Prostate gland (tissue), 2 donors: ENCODE measurements around the gene EHMT1. TPM values are rescaled to one million over a fixed set of nuclear protein-coding genes. Genes with fewer than 3 reads are reported as not detected.
A peak's percentile ranks its signal among the peaks of the same experiment; 100 is the strongest.

Experiments used
- DNase-seq: peaks from one replicate; pipeline ENCODE4 v3.0.0-alpha.2; 2019; ENCODE audit warnings: low spot score
- H3K27ac ChIP-seq, 2 donors: fragments of 200-600 bp; sonication (generic); 2 replicates each; pipeline ENCODE4 v1.5.1; 2017 to 2019
- H3K27me3 ChIP-seq: fragments of 200-600 bp; sonication (generic); replicated peaks from 2 replicates; pipeline ENCODE4 v1.5.1; 2019; ENCODE audit not compliant: insufficient read depth
- H3K36me3 ChIP-seq, 2 donors: fragments of 200-600 bp; sonication (generic); 1 replicate in 1 of 2; 2 replicates in 1 of 2; pipeline versions ENCODE4 v1.5.1 to v1.8.1; 2017 to 2019
- H3K4me1 ChIP-seq: fragments of 200-600 bp; sonication (generic); replicated peaks from 2 replicates; pipeline ENCODE4 v1.5.1; 2019
- H3K4me3 ChIP-seq, 2 donors: fragments of 200-600 bp; sonication (generic); 2 replicates each; pipeline ENCODE4 v1.5.1; 2017 to 2019
- H3K9me3 ChIP-seq: fragments of 200-600 bp; sonication (generic); 2 replicates; pipeline ENCODE4 v1.5.1; 2017
- CTCF ChIP-seq, 4 experiments: fragments of 200-600 bp in 2 of 4; fragments of 450-650 bp in 2 of 4; sonication (generic) in 2 of 4; IDR thresholded peaks; 1 replicate in 3 of 4; 2 replicates in 1 of 4; pipeline ENCODE4 v1.5.1; 2016 to 2019; ENCODE audit warnings: antibody characterized with exemption in 4 of 4, mild to moderate bottlenecking in 2 of 4, moderate library complexity in 2 of 4
- POLR2A ChIP-seq: fragments of 450-650 bp; IDR thresholded peaks from one replicate; pipeline ENCODE4 v1.6.1; 2016; ENCODE audit warnings: antibody characterized with exemption, mild to moderate bottlenecking
- POLR2AphosphoS5 ChIP-seq: sonication (generic); formaldehyde crosslinking; IDR thresholded peaks from one replicate; pipeline ENCODE4 v1.6.1; 2017; ENCODE audit warnings: antibody characterized with exemption
- WGBS: methylation state at CpG from one replicate; pipeline ENCODE4 v1.1.5; 2018; 5-methylcytosine and 5-hydroxymethylcytosine counted together
- intact Hi-C: fragments of 100-400 bp; cut with DNase I; formaldehyde crosslinking; loops from one replicate; pipeline ENCODE4 v1.14.2; 2022
- total RNA-seq, 2 donors: library from RNA; depleted of rRNA; stranded (reverse); fragments of >200 nt; gene quantifications; one replicate each; pipeline ENCODE4 v1.1.0, GENCODE V29; 2016

EHMT1 gene
- total RNA-seq, 2 donors from 2014 or later = 81.3 to 149 TPM

- 6% methylated on average over 49 of the region's 49 CpGs for whole genome bisulfite sequencing
- Histone ChIP-seq H3K9me3 (no peaks in the 10 kb centered on the region), H3K4me3 (peak overlapping the region; percentile 50 to 91), H3K27me3 (no peaks in the 10 kb centered on the region), H3K27ac (peak overlapping the region; percentile 76 to 92), H3K4me1 (peaks cover 10% of the 10 kb centered on the region), H3K36me3 (no peaks in the 10 kb centered on the region)
- intact Hi-C loops = no loop called here
- TF ChIP-seq CTCF (IDR thresholded peaks at IDR 0.05) (no peak), POLR2A (no peak), POLR2AphosphoS5 (no peak)
- DNase-seq = no peak
Observed at GRCh38 chr9:137604345-137605086, 14.3 kb upstream of the EHMT1 start.

- H3K4me1 ChIP-seq = peaks cover 10% of the 10 kb centered on the region
- intact Hi-C loops = no loop called here
Observed at GRCh38 chr9:137605121-137606004, 13.4 kb upstream of the EHMT1 start, which contains the start of gene ARRDC1. ARRDC1 (plus strand) TSS chr9:137605686; CDS start chr9:137605718, 32 bp downstream.

GRCh38 chr9:137606005-137606621, 12.7 kb upstream of the EHMT1 start:
- H3K9me3 ChIP-seq = no peaks in the 10 kb centered on the region
- H3K27ac ChIP-seq = peak overlapping the region; percentile 84 to 92
- no peaks in the 10 kb centered on the region for H3K27me3 ChIP-seq
- no peaks in the 10 kb centered on the region for H3K36me3 ChIP-seq
- peak overlapping the region; percentile 76 to 91 for H3K4me3 ChIP-seq
- TF ChIP-seq POLR2A = no peak
- TF ChIP-seq POLR2AphosphoS5 = no peak
- no peak for TF ChIP-seq CTCF (IDR thresholded peaks at IDR 0.05)
- 8% methylated on average over 17 of the region's 57 CpGs for WGBS
- intact Hi-C loops = no loop called here
- peaks cover 13% of the 10 kb centered on the region for H3K4me1 ChIP-seq
- no peak for DNase-seq

More at GRCh38 chr9:137605121-137606004, 13.4 kb upstream of the EHMT1 start, which contains the start of gene ARRDC1:
- WGBS = under 1% methylated on average over 63 of the region's 111 CpGs
- H3K27me3 ChIP-seq = no peaks in the 10 kb centered on the region
- H3K27ac ChIP-seq = peak within 1 kb of the TSS; percentile 84 to 92
- TF ChIP-seq POLR2AphosphoS5 (peak; percentile 68), POLR2A (peak; percentile 88), CTCF (IDR thresholded peaks at IDR 0.05) (no peak)
- no peaks in the 10 kb centered on the region for H3K9me3 ChIP-seq
- no peaks in the 10 kb centered on the region for H3K36me3 ChIP-seq
- peak within 1 kb of the TSS; percentile 76 to 91 for H3K4me3 ChIP-seq
- peak; percentile 95 for DNase-seq

- Histone ChIP-seq H3K27ac (peak overlapping the region; percentile 84 to 92), H3K36me3 (no peaks in the 10 kb centered on the region), H3K9me3 (no peaks in the 10 kb centered on the region), H3K4me3 (peak overlapping the region; percentile 76 to 91), H3K27me3 (no peaks in the 10 kb centered on the region), H3K4me1 (peaks cover 19% of the 10 kb centered on the region)
- WGBS = 28% methylated on average over 13 of the region's 13 CpGs
- no peak for TF ChIP-seq POLR2AphosphoS5
- TF ChIP-seq CTCF (IDR thresholded peaks at IDR 0.05) = no peak
- TF ChIP-seq POLR2A = no peak
- intact Hi-C loops = no loop called here
- no peak for DNase-seq
Observed at GRCh38 chr9:137606734-137607138, 12.1 kb upstream of the EHMT1 start.
